DLD1 (cell line): Measurements from ENCODE around the gene ERC2.

Source experiments
- in situ Hi-C: cut with HindIII; loops from 2 replicates; pipeline ENCODE4 v1.10.0; 2017; ENCODE audit warnings: low sequenced_read_pairs

Gene ERC2

DNA sequence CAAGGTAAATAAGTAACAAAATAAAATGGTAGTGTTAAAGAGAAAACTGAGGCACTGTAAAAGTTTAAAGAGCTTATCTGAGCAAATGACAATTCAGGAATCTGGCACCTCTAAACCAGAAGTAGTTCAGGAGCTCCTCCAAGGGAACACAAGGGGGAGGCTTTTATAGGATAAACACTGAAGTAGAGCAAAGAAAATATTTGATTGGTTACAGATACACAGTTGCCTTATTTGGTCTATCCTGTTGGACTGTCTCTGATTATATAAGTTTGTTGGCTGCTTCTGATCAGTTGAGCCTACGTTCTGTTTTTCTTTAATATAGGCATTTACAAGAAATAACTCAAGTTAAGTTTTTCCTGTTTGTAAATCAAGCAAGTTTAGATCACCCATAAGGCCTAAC is 146.9 kb downstream of the ERC2 start:
- in situ Hi-C loops: no loop called here

DNA sequence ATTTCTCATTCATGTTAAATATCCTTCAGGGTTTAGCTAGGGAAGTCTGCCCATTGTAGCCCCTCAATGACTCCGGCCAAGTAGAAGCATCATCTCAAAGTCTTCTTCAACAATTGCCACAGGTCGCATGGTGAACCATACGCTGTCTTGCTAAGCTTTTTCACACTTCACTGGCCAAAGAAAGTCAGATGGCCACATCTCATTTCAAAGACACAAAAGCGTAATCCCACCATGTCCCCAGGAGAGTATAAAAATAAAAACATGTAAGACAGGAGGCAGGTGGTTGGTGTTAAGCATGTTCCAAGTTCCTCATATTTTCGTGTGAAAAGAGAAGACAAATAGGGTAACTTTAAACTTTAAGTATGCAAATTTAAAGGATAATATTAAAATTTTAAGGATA is 147.4 kb downstream of the ERC2 start:
- in situ Hi-C loops: no loop called here

DNA sequence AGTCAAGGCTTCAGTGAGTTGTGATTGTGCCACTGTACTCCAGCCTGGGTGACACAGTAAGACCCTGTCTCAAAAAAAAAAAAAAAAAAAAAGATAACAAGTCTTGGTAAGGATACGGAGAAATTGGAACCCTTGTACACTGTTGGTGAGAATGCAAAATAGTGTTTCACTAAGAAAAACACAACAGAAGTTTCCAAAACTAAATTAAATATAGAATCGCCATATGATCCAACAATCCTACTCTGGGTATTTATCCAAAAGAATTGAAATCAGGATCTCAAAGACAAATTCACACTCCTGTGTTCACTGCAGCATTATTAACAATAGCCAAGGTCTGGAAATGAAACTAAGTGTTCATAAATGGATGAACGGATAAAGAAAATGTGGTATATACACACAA is 149.4 kb downstream of the ERC2 start:
- in situ Hi-C loops: no loop called here

DNA sequence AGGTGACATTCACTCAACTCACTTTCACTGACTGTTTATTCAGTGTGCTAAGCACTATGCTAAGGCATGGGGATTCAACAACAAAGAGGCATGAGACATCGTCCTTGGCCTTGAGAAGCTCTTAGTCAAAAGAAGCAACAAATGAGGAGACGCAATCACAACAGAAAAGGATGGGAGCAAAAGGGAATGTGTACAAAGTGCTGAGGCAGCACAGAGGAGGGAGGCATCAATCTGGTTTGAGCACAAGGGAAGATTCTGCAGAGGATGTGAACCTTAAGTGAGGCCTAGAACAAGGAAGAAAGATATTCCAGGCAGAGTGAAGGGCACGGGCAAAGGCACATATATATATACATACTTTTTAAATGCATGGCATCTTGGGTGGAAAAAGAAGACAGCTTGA is 151.3 kb downstream of the ERC2 start:
- in situ Hi-C loops: no loop called here

DNA sequence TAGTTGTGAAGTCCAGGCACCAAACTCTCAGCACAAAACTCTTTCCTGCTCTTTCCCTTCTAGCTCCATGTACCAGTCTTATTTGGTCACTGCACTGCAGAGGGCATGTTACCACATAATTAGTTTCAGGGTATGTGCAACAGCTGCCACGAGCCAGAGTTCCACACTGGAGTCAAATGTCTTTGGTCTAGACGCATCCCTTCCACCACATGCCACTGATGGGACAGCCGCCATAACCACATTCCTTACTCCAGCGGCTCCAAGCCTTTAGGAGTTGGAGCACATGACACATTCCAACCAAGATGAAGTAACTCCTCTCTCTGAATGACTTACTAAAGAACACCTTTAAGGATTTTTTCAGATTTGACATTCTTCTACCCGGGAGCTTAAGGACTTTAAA is 153.4 kb downstream of the ERC2 start:
- in situ Hi-C loops: no loop called here

DNA sequence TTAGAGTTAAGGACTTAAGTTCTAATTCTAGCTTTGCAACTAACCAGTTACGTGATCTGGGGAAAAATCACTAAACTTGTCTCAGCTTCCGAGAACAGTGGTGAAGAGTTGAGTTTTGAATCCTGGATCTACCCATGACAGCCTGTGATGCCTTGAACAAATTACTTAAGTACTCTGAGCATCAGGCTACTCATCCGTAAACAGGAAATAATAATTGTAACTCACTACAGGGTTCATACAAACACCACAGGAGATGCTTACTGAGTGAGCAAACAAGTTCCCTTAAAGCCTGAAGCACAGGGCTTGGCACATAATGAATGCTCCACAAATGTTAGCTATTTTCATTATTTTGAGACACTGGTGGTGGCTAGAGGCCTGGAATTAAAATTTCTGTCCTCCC is 158.8 kb downstream of the ERC2 start:
- in situ Hi-C loops: no loop called here

DNA sequence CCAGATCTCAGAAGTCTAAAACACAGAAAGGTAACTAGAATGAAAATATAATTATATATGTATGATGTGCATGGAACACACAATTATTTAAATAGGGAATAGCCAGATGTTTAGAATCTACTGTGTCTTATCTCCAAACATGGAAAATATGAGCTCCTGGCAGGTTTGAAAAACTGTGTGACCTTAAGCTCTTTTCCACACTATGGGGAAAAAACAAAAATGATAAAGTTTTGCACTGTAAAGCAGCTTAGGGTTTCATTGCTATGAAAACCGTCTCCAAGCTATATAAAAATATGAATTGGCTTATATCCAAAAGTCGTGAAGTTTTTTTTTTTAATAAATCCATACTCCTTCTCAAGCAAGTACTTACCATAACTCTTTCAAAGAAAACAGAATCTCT is 159.8 kb downstream of the ERC2 start:
- in situ Hi-C loops: no loop called here

DNA sequence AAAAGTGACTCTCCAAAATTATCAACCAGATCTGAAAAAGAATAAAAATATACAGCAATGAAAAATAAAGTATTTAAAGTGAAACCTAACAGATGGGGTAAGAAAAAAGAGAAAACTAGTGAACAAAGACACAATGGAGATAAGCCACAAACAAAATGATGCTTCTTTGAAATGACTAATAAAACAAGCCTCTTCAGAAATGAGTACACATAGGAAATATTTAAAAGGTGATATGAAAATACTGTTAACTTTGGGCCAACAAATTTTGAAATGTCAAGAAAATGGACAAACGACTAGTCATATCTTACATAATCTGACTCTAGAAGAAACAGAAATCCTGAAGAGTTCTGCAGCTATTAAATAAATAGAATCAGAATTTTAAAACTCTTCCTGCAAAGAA is 164.2 kb downstream of the ERC2 start:
- in situ Hi-C loops: no loop called here

DNA sequence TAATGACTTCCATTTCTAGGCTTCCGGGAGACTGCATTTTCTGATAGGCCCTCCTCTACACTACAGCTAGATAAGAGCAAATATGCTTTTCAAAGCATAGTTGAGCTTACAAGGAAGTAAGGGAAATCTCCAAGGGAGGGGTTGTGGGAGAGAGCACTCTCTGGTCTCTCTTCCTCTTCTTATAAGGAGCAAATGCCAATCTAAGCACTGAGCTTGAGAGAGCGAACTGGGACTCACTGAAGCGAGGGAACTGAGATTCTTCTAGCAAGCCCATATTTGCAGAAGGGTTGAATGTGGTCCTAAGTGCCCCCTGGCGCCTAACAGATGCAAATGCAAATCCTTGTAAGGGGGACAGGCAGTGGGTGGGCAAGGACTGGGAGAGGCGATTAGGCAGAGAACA is 164.8 kb downstream of the ERC2 start:
- in situ Hi-C loops: no loop called here

DNA sequence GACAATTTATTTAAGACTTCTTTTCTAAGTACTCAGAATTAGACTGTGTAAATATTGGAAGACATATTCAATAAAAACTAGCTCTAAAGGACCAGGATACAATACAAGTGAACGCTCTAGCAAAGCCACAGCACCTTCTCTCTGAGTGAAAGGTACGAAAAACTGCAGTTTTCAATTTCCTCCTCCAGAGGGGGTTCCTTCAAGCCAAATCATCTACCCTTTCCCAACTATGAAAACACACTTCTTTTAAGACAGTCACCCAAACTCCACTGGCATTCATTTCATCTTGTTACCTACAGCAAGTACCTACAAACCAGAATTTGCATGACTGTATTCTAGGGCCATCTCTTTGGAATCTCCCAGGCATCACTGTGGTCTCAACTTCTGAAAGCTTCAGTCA is 165.8 kb downstream of the ERC2 start:
- in situ Hi-C loops: no loop called here

DNA sequence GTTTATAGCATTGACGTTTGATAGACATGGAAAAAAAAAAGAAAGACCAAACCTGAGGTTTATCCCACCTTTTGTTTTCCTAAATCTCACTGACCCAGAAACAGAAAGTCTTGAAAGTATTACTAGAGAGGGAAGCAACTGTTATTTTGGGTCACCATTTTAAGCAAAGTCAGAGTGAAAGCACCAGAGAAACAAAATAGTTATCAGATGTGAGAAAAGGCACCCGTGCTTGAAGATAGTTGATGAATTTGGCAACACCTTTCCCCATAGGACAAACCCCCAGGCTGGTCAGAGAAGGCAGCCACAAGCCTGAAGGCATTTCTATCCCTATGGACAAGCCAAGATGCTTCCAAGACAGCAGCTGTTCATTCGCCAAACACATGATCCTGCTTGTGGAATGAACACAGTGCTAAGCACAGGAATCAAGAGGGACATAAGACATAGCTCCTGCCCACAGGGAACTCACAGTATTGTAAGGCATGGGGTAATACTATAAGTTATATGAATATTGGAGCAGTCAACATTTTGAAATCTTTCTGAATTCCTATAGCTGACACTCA is 170.9 kb downstream of the ERC2 start:
- in situ Hi-C loops: no loop called here

DNA sequence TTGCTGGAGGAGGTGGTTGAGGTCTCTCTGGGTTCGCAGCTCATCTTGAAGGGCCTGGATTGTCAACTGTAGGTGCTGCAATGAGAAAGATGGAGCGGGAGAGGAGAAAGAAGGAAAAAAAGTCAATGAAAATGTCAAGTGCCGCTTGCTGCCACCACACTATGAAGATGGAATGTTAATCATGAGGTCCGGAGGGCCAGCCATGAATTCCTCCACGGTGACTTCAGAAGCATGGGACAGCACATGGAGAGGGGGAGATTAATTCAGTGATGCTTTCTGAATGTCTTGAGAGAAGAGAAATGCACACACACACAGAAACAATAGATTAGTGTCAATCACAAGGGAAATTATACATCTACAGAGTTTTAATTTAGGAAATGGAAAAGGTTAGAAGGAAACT is 171.9 kb downstream of the ERC2 start:
- in situ Hi-C loops: no loop called here

DNA sequence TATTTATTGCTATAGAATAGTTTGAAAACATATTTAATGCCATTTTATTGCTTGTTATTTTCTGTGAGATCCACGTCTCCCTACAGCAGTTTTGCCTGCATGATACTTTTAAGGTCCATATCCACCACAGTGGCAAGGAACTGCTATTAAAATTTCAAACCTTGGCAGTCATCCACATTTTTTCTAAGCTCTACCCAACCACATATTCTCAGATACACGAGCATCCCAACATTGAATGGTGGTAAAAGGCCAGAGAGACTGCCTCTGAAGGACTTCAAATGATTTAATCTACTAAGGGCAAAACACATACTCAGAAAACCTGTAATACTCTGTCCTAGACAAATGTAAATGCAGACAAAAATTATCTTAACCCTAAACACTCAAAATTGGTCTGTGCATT is 173.1 kb downstream of the ERC2 start:
- in situ Hi-C loops: no loop called here

DNA sequence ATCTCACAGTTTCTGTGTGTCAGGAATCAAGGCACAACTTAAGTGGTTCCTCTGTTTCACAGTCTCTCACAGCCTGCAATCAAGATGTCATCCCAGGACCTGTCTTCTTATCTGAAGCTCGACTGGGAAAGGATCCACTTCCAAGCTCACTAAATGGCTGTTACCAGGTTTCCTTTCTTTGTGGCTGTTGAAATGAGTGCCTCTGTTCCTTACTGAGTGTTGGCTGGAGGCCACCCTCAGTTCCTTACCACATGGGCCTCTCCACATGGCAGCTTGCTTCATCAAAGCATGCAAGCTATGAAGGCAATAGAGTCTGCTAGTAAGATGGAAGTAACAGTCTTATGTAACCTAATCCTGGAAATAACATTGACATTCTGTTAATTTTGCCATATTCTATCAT is 174.0 kb downstream of the ERC2 start:
- in situ Hi-C loops: no loop called here

DNA sequence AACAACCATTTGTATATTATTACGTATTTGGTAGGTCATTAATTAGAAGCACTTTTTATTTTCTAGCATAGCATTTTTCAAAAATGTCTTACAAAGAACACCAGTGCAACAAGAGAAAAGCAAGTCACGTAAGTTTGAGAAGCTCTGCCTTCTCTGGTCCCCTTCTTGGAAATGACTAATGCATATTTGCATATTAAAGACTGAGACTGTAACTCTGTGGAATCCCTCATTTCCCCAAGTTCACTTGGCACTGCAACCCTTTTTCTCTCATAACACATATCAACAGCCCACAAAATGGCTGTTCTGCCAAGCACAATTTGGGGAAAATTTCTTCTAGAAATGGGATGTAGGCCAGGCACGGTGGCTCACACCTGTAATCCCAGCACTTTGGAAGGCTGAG is 176.3 kb downstream of the ERC2 start:
- in situ Hi-C loops: no loop called here

DNA sequence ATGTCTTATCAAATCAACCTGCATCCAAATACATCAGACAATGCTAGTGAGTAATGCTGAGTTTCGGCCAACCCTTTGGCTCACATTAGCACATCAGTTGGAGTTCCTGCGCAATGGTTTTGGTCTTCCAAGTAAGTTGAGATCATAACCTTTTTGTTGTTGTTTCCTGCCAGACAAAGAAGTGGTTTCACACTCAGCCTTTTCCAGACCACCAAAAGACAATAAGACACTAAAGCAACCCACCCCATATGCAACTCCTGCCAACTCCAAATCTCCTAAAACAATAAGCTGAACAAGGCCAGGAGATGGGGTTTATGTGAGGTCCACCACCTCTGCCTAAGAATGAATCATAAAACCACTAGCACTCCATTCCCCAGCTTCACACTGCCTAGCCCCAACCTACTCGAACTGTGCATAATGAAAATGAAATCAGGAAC is 177.0 kb downstream of the ERC2 start:
- in situ Hi-C loops: no loop called here

DNA sequence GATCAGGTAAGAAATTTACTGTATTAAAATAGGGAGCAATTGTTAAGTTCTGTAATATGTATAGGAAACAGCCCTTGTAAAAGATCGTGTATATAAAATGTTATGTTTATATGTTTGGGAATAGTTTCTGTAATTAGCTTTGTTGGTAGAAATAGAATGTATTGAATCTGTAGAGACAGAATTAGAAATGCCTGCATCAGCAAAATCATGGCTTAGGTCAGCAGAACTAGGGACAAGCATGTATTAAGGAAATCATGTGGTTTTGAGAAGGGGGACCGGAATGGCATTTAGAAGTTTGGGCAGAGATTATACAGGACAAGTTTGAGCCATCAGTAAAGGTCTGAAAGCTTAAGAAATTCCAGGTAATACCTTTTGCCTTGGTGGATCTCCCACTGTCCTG is 177.9 kb downstream of the ERC2 start:
- in situ Hi-C loops: no loop called here

DNA sequence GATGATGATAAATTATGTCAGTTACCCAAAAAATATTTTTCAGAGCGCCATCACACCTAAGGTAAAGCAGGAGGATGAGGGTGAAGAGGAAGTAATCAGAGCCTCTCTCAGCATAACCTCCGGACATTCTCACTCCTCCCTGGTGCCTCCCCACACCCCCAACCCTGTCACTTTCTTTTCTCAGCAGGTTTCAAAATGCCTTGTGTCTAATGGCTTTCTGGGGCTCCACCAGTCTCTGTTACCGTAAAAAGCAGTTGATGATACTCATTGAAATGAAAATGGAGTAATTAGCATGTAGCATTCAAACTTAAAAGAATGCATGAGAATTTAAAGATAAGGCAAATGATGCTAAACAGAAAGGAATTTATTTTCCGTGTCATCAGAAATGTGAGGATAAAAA is 180.0 kb downstream of the ERC2 start:
- in situ Hi-C loops: no loop called here

DNA sequence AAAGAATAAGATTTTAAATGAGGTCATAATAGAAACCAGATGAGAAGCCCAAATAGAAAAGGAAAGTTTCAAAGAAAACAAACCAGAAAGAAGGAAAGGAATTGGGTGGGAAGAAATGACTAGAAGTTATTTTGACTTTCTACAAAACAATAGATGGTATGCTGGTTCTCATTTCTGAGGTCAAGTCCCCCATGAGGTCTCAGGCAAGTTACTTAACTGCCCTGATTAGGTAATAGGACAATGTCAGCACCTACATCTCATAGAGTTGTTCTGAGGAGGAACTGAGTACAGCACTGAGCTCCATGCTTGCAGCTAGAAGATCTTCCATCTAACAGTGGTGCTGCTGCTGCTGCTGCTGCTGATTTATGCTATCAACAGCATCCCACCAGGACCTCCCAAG is 185.9 kb downstream of the ERC2 start:
- in situ Hi-C loops: no loop called here

DNA sequence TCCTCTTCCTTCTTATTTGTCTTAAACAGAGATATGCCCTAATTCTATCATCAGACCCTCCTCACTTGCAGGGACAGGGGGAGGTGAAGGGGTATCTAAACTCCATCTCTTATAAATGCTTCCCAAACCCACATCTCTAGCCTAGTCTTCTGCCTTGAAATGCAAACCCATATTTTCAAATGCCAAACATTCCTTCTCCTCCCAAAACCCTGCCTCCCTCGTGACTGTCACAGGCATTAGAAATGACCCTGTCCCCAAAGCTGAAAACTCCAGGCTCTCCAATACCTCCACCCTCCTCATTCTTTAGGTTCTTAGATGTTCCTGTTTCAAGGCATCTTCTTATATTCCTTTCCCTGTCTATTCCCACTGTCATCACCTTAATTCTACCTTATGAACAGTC is 191.0 kb downstream of the ERC2 start:
- in situ Hi-C loops: no loop called here

DNA sequence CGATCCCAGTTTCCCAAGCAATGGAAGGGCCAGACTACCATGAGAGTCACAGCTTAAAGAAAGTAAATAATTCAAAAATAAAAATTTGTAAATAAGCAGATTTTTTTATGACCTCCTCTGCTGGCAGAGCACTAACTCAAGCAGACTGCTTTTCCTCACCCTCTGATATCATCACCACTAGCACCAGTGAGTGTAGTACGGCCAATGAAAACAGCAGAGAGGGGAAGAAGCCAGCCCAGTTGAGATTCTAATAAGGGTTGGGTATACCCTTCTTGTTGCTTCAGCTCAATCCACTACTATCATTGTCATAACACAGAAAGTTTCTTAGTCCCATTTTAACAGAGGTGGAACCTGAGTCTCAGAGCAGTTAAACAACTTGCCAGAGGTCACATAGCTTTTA is 193.1 kb downstream of the ERC2 start:
- in situ Hi-C loops: no loop called here

DNA sequence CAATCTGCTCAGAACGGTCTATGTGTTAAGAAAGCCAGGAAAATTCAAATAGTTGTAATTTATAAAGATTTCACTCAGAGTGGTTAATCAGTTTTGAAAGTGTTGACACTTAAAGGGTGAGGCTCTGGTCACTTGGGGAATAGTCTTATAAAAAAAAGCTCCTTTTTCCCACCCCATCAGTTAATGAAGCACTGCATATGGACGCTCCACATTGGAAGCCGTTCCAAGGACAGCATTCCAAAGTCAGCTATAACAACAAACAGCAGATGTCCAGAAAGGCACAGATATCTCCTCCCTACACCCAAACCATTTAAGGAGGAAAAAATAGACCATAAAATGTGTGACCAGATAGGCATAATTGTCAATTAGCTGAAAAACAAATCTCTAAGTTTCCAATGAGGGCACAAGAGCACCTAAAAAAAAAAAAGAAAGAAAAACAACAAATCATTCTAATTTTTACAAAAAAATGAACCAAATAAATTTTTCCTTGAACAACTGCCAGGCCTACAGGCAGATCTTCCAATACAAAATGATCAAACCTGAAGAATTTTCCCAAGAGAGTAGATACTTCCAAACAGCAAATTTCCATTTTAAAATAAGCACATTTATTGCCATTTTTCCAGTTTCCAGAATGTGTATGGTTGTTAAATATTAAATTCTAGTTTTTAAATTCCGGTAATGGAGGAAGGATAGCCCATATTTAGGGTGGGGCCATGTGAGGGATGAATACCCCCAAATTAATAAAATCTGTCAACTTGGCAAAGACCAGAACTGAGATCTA is 198.3 kb downstream of the ERC2 start:
- in situ Hi-C loops: no loop called here
